Measurements from ENCODE around the gene NR1D1.

DNA sequence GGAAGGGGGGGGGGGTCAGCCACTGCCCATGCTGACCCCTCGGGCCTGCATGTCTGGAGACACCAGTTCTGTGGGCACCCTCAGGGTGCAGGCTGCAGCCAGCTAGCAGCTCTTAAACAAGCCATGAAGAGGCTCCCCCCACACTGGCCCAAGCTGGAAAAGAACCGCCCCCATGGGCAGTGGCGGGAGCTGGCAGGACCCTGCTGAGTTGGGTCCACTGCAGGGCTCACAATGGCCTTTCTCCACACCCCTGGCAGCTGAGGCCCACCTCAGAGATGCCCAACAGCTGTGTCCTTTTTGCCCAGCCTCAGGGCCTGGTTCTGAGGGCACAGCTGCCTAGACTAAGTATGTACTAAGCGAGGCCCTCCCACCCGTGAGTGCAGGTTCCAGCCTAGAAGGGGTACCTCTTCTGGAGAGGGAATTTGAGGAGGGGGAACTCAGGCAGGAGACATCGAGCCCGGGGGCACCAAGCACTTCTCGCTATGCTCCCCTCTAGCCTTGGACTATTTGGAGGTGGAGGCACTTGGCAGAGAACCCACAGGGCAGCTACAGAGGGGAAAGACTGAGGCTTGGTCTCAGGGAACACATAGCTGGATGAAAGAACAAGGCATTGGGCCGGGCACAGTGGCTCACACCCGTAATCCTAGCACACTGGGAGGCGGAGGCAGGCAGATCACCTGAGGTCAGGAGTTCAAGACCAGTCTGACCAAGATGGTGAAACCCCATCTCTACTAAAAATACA, 34.4 kb downstream of the NR1D1 start:
- TF ChIP-seq, protein P1, sequence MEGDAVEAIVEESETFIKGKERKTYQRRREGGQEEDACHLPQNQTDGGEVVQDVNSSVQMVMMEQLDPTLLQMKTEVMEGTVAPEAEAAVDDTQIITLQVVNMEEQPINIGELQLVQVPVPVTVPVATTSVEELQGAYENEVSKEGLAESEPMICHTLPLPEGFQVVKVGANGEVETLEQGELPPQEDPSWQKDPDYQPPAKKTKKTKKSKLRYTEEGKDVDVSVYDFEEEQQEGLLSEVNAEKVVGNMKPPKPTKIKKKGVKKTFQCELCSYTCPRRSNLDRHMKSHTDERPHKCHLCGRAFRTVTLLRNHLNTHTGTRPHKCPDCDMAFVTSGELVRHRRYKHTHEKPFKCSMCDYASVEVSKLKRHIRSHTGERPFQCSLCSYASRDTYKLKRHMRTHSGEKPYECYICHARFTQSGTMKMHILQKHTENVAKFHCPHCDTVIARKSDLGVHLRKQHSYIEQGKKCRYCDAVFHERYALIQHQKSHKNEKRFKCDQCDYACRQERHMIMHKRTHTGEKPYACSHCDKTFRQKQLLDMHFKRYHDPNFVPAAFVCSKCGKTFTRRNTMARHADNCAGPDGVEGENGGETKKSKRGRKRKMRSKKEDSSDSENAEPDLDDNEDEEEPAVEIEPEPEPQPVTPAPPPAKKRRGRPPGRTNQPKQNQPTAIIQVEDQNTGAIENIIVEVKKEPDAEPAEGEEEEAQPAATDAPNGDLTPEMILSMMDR (conservative IDR thresholded peaks at IDR 0.05), result no peak
- no peak for TF ChIP-seq ZFX (IDR thresholded peaks at IDR 0.05)
